IMR-90 (cell line): ENCODE results near the gene LGMN.

Source experiments
- CEBPB ChIP-seq: IDR thresholded peaks from 2 replicates; pipeline ENCODE4 v1.6.1; 2012; ENCODE audit warnings: low read depth, low read length, improper control_type of control experiment
- CTCF ChIP-seq: conservative IDR thresholded peaks from 2 replicates; pipeline ENCODE4 v1.5.1; 2012; ENCODE audit warnings: mild to moderate bottlenecking, low read depth, low read length, improper control_type of control experiment
- MAZ ChIP-seq: IDR thresholded peaks from 2 replicates; pipeline ENCODE4 v1.6.1; 2012; ENCODE audit warnings: low read depth, mild to moderate bottlenecking, low read length, improper control_type of control experiment, moderate library complexity, borderline replicate concordance
- RFX5 ChIP-seq: IDR thresholded peaks from 2 replicates; pipeline ENCODE4 v1.8.0; 2012; ENCODE audit warnings: low read depth, mild to moderate bottlenecking, low read length, moderate library complexity

- no peak for TF ChIP-seq CEBPB
- no peak for TF ChIP-seq RFX5
- TF ChIP-seq CTCF: no peak
- no peak for TF ChIP-seq MAZ
Observed at GRCh38 chr14:92678766-92679165, 69.7 kb downstream of the LGMN start.
